GM21447 (cell line): ENCODE data around the gene COL25A1.

Experiments used
- ATAC-seq: cut with Tn5 transposase; IDR thresholded peaks from one replicate; pipeline ENCODE4 v1.9.1; 2021; ENCODE audit not compliant: unreplicated experiment

COL25A1 gene

DNA sequence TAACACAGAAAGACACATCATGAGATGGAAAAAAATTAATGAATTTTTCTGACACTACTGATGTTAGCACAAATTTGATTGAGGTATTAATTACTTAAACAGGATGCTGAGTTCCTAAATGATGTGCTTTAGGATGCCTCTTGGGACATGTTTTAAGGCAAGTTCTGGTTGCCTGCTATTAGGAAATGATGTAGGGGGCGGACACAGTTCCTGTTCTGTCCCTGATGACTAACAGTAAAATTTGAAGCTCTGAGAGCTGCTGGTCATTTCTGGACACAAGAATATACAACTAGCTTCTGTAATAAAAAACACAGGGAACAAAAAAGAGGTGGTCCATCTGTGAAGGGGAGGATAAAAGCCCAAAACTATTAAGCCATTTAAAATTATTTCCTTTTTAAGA lies 376.4 kb downstream of the COL25A1 start:
- no peak for ATAC-seq

DNA sequence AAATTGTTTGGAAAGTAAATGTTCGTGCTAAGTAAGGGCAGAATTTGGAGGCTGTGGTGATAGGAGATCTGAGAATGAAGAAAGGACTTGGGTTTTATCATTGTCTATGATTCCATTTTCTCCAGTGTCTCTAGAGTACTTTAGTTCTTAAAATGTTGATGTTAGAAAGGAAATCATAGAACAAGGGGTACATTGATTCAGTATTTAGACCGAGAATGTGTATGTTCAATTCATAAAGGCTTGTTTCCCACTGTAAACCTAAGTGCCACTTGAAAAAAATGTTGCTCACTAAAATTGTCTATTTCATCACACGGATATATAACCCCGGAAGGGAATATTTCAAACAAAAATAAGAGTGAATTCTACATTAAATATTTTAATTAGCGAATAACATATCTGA lies 380.3 kb downstream of the COL25A1 start:
- ATAC-seq = no peak

DNA sequence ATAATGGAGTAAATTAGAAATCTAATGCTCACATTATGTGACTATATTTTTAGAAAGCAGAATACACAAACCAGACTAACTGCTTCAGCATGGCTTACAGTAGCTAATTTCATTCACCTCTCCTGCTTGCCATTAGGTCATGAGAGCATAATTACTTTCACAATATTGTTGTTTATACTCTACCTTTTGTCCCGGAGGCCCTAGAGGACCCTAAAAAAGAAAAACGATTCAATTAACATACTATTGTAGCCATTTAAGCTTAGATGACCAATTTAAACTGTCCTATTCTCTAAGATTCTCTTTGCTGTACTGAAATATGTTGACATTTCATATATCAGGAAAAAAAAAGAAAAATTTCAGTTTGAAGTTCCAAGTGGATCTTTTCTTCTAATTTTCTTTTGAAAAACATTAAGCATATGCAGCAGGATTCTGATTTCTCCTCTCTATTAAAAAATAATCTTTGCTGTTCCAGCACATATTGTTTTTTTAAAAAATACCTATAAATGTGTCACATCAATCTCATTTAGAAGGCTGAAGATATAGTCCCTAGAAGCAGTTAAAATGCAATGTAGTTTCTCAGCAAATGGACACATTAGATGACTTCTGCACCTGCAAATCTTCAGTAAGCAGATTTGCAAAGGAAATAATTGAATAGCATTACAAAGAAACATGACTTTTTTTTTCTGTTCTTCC lies 381.9 kb downstream of the COL25A1 start:
- ATAC-seq = no peak

DNA sequence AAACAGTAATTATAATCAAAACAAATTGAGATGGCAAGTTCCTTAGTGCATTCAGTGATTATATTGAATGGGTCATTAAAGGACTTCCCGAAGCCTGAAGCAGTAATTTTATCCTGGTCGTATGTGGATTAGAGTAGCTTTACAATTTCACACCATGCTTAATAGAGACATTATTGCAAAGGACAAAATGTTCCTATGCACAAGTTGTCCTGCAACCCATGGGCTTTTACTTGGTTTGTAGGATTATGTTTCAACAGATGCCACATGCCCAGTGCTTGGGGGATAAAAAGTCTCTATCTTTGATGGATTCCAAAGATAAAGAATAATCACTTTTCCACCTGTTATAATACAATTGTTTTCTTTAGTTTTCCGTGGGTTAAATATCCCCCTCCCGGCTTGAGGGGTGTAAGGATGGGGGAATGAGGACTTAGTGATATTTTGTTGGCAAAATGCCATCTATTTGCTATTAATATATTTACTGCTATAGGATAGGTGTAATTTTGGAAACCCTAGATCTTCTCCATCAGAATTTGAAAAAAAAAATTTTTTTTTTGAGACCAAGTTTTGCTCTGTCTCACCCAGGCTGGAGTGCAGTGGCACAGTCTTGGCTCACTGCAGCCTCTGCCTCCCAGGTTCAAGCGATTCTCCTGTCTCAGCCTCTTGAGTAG lies 383.1 kb downstream of the COL25A1 start:
- ATAC-seq = no peak

DNA sequence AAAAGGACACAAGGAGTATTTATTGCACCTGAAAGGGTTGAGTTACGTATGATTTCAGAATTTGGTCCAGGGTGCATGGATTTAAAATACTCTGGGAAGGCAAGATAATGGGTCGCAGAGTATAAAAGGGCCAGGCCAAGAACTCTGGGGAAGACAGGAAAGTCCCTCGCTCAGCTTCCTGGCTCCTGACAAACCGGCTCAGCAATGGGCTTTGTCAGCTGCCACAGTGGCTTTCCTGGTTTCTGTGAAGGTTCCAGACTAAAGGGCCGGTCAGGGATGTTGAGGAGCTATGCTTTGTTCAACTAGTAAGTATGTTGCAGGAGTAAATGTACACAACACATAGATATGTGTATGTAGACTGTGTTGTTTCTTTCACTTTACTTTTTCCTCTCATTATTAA lies 385.2 kb downstream of the COL25A1 start:
- no peak for ATAC-seq

DNA sequence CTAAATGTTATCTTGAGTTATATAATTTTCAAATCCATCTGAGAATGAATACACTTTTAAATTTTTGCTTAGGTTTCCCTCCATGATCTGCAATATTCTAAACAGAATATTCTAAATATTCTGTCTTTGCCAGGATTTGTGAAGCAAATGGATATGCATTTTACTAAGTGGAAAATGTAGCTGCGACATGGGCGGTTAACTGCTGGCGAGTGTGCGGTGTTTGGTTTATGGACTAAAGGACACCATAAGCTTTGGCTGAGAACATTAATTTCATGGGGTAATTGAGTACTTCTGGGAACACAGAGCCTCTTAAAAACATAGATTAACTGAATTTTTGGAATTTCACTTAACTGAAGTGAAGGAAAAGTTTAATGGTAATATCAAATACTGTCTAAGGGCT lies 385.8 kb downstream of the COL25A1 start:
- ATAC-seq = no peak

DNA sequence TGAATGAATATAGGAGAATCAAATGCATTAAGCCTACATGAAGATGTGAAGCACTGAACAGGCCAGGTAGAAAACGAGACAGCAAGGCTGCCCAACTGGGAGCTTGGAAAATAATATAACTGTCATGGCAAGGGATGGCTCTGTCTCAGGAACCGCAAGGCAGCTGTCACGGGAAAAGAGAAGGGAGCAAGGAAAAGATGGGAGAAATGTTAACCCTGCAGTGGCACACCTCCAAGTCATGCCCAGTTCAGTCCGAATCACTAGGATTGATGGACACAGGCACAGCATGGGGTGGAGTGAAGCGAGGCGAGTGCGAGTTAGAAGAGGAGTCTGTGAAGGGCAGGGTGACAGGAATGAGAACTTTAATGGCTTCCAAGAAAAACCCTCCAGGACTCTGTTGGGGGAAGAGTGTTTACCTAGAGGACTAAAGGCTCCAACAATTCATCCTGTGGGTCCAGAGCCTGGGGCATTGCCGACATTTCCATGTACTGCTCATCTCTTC lies 395.5 kb downstream of the COL25A1 start:
- ATAC-seq = no peak

DNA sequence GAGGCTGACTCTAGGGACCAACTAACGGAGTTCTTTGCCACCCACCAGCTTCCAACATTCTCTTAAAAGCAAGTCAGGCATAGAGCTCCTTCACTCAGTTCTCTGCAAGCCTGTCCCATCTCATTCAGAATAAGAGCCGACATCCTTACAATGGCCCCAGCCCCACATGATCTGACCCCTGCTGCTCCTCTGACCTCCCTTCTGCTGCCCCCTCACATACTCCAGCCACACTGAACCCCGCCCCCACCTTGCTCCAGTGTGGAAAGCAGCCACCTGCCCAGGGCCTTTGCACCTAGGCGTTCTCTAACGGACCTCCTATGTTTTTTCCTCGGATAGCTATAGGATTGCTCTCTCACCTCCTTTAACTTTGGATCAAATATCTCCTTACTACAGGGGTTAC lies 396.5 kb downstream of the COL25A1 start:
- ATAC-seq = no peak

DNA sequence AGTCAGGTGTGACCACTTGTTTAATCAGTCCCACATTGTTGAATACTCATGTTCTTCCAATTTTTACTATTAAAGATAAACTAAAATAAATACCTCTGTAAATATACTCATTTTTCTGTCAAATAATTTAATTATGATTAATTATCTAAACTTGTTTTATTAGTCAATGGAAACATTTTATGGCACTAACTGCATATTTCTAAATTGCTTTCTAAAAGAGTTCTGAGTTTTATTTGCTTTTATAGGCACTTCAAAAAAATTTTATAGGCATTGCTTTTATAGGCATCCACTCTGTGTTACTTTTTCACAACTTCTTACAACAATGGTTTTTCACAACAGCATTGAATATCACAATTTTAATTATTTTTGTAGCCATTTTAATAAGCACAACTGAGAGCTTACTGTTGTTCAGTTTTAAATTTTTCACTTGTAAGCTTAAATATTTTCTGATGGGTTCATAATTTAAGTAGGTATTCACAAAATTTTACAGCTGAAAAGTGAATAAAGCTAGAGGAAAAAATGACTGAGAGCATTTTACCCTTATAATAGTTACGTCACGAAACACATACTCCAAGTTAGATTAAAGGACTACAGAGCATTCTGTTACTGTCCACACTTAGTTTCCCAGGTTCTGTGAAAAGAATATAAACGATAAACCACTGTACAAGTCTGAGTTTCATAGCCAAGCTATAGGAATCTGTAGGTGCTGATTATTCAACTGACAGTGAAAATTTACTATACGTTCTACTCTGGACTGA lies 398.8 kb downstream of the COL25A1 start:
- no peak for ATAC-seq

DNA sequence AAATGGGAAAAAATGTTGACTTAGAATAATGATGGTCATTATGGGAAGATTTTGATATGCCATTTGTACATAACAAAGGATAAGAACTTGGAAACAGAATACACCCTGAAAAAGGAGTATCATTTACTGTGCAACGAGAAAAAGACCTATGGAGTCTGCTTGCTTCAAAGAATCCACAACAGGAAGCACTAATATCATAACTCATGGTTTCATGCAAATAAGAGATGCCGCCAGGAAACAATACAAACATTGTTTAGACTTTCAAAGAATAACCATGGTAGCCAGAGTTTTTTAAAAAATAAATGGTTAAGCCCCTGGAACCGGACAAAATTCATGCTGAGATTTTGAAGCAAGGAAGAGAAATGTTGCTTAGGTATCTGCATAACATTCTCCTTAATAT lies 399.7 kb downstream of the COL25A1 start:
- no peak for ATAC-seq

DNA sequence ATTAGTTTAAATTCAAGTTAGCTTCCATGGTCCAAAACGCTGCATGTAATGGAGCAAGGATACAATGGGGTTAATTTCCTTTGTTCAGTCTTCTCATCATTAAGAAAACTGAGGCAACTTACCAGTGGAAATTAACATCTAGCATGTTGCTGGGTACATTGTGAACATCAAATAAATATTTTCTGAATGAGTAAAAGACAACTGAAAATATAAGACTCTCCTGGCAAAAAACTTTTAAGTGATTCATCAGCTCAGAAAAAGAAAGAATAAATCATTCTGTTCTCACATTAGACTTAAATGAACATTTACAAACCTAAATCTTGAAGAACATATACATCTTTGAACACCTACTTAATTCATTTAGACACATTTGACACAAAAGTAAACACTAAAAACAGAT lies 401.2 kb downstream of the COL25A1 start:
- ATAC-seq = no peak

DNA sequence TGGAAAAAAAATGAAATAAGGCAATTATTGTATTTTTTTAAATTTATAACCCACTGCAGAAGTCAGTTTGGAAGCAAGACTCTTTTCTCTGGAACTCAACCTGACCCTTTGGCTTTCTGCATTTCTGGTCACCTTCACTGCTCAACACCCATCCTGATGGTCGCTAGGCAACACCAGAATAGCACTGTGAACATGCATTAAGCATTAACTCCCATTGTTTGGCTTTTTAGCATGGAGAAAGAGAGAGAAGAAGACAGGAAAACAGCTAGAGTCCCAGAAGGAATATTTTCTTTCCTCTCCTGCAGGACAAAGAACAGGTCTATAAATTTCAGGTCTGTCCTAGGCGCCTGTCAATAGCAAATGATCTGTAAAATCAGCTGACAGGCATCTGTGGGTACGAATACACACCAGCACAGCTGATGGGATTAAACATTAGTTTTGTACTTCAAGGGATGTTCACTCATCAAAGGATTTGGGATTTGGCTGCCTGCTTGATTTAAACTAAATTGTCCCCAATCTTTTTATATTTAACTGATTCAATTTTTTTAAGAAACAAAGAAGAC lies 402.4 kb downstream of the COL25A1 start:
- no peak for ATAC-seq

DNA sequence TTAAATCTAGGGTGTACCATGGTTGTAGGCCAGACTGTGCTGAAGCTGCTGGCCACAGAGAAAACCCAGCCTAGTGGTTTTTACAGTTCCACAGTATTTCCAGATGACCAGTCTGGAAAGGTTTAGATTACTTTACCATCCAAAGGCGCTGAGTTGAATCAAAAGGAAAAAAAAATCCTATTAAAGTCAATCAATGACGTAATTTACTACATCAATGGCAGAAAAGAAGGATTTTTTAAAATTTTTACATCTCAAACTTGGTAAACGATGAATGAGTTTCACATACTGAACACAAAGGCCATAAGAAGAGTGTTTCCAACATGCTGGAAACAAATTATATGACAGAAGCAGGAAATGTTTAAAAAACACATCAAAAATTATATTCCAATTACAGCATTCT lies 409.0 kb downstream of the COL25A1 start:
- no peak for ATAC-seq

DNA sequence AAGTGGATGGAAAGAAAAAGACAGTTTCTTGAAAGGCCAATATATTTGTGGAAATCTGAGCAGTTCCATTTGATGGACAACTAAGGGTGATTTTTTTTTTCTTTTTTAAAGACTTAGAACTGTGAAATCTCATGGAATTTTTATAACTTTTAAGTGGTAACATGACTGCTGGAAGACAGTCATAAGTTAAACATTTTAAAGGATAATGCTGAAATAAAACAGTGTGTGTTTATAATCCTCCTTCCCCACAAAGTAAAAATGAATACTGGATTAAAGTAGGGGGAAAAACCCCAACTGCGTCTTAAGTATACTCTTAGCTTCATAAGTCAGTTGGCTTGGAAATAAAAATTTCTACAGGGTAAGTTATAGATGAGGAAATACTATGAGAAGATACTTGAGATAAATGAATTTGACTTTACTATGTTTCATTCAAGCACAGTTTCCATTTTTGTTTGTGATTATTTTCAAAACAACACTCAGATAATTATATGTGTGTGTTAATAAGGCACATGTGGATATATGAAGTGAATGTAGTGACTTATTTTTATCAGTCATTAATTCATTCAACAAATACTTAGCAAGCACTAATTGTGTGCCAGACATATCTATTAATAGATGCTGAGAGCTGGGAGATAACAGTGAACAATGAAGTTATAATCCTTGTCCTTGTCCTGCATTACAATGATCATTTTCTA lies 410.4 kb downstream of the COL25A1 start:
- ATAC-seq = no peak

DNA sequence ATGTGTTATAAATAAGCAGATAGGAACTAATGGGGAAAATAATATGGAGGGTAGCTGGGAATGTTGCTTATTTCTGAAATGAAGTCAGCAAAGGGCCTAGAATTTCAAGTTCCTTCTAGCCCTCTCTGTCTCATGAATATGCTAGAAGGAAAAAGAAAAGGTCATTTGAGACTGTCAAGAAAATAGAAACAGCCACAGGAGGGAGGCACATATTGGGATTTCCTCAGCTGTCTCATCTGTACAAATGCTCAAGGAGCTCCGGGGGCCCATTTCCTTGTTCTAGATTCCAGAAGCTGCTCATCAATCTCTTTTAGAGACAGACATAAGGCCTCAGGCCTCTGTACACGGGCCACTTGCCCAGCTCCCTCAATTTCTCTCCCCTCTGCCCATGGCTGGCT lies 412.0 kb downstream of the COL25A1 start:
- no peak for ATAC-seq

DNA sequence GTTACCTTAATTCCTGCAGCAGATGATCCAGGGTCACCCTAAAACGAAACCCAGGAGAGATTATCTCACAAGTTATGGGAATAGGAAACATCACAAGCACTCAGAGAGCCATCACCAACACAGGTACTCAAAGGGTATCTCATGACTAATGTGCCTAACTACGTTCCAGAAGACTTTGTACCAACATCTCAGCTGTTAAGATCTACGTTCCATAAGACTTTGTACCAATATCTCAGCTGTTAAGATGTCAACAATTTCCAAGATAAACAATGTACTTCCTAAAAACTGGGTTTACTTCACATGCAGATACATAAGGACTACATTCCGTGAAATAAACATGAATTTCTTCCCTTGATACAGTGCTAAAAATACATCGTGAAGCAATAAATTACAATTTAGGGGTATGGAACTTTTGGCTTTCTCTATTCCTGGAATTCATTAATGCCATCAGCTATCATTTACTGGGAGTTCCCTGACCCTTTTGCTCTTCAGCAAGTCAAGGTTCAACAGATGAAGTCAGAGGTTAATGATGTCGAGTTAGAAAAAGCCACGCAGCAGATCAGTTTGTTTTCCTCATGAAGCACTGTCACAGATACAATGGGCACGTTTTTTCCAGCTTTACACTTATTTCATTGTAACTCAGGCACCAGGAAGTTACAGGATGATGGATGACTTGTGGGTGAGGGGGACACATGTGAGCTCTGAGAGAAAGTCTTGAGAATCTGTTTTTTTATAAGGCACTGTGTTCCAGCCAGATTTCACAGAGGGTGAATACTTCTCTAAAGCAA lies 412.6 kb downstream of the COL25A1 start:
- no peak for ATAC-seq

DNA sequence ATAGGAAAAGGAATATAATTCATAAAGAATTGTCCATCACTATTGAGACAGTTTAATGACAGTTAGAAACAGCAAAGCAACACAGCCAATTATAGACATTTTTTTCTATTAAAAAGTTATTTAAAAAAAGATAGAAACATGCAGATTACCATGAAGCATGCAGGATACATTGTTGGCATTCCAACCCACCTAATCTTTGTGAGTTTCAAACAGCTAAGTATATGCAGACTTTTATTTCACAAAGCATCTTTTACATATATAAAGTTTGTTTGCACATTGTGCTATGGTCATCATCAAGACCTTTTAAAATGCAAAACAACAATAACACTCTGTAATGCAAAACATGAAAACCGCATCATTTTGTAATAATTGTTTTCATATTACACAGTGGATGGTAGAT lies 413.7 kb downstream of the COL25A1 start:
- ATAC-seq = no peak

DNA sequence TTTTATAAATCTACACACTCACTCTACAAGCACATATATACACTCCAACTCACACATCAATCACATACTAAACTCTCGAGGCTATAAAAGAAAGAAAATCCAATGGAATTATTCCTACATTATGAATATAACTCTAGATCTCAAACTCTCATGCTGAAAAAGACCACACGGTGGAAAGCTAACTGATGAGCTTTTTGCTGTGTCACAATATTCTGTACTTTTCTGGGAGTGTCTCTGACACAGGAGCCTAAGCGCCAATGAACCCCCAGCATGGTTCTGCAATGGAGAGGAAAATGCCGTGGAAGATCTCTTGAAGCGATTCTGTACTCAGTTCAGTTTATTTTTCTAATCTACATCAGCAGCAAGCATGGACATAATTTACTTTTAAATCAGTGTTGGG lies 415.4 kb downstream of the COL25A1 start:
- ATAC-seq = no peak

DNA sequence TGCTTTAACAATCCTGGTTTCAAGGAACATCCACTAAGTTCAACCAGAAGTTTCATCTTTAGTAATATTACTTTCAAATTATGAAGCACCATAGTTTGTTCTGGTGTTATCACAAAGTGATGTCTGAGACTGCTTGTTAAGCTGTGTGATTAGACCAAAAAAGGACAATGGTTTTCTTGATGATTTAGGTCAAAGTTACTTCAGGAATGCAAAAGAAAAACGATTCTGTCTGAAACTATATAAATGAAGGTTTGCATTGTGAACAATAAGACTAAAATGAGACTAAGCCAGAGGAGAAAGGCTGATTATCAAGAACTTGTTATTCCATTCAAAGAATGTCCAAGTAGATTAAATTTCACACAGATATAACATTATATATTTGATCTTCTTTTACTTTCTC lies 417.2 kb downstream of the COL25A1 start:
- ATAC-seq = no peak

DNA sequence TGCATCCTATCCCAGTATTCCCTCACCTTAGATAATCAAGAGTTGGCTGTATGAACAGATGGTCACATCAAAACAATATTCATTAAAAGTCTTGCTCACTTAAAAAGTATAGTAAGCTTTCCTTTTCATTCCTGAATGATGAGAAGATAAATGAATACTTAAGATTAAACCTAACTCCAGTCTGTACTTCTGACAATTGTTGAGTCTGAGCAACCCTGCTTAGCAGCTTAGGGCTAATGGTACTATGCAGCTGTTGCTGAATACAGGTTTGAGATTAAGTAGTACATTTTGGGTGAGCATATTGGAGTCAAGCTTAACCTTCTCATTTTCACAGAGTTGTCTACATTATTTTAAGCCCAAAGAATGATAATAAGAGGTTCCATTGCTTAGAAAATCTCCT lies 417.9 kb downstream of the COL25A1 start:
- no peak for ATAC-seq
